Ascending aorta (tissue), 2 donors: ENCODE data around the gene GRIK3. TPM values are rescaled to one million over a fixed set of nuclear protein-coding genes. Genes with fewer than 3 reads are reported as not detected.

Experiments used
- DNase-seq, 2 donors: peaks; one replicate each; pipeline ENCODE4 v3.0.0-alpha.2; 2019; ENCODE audit warnings: low spot score in 2 of 2
- H3K27ac ChIP-seq, 2 donors: fragments of 200-600 bp; sonication (generic); one replicate each; pipeline ENCODE4 v1.5.1; 2016 to 2017; ENCODE audit warnings: mild to moderate bottlenecking in 1 of 2
- H3K27me3 ChIP-seq: fragments of 200-600 bp; sonication (generic); one replicate; pipeline ENCODE4 v1.5.1; 2017
- H3K36me3 ChIP-seq, 2 donors: fragments of 200-600 bp; sonication (generic); one replicate each; pipeline ENCODE4 v1.5.1; 2016
- H3K4me1 ChIP-seq, 2 donors: fragments of 200-600 bp; sonication (generic); one replicate each; pipeline ENCODE4 v1.5.1; 2016 to 2017; ENCODE audit warnings: mild to moderate bottlenecking in 1 of 2
- H3K4me3 ChIP-seq, 2 donors: fragments of 200-600 bp; sonication (generic); one replicate each; pipeline ENCODE4 v1.5.1; 2016 to 2017; ENCODE audit warnings: mild to moderate bottlenecking in 1 of 2
- H3K9me3 ChIP-seq, 2 donors: fragments of 200-600 bp; sonication (generic); one replicate each; pipeline ENCODE4 v1.5.1; 2016
- intact Hi-C: fragments of 100-400 bp; cut with DNase I; formaldehyde crosslinking; loops from one replicate; pipeline ENCODE4 v1.15.1; 2023
- total RNA-seq: library from RNA; depleted of rRNA; stranded (reverse); fragments of >200 nt; gene quantifications from one replicate; pipeline ENCODE4 v1.1.0, GENCODE V29; 2016
- TF ChIP-seq, protein P1 (sequence below), 3 experiments: fragments of 200-600 bp in 2 of 3; fragments of 450-650 bp in 1 of 3; sonication (generic) in 2 of 3; IDR thresholded peaks; one replicate each; pipeline ENCODE4 v1.5.1; 2016 to 2019; ENCODE audit warnings: antibody characterized with exemption in 3 of 3, mild to moderate bottlenecking in 1 of 3, moderate library complexity in 1 of 3

The GRIK3 gene
- total RNA-seq, 1 donor from 2014 or later = under 0.01 TPM

DNA sequence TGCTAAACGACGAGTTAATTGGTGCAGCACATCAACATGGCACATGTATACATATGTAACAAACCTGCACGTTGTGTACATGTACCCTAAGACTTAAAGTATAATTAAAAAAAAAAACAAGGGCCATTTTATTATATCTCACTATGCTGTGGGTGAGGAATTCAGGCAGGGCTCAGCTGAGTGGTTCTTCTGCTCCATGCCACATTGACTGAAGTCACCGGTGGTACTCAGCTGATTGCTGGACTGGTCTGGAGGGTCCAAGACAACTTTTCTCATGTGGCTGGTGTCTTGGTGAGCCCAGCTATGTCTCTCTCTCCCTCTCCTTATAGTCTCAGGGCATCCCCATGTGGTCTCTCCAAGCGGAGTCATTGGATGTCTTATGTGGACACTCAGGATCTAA is 275.0 kb downstream of the GRIK3 start:
- TF ChIP-seq, protein P1, sequence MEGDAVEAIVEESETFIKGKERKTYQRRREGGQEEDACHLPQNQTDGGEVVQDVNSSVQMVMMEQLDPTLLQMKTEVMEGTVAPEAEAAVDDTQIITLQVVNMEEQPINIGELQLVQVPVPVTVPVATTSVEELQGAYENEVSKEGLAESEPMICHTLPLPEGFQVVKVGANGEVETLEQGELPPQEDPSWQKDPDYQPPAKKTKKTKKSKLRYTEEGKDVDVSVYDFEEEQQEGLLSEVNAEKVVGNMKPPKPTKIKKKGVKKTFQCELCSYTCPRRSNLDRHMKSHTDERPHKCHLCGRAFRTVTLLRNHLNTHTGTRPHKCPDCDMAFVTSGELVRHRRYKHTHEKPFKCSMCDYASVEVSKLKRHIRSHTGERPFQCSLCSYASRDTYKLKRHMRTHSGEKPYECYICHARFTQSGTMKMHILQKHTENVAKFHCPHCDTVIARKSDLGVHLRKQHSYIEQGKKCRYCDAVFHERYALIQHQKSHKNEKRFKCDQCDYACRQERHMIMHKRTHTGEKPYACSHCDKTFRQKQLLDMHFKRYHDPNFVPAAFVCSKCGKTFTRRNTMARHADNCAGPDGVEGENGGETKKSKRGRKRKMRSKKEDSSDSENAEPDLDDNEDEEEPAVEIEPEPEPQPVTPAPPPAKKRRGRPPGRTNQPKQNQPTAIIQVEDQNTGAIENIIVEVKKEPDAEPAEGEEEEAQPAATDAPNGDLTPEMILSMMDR (IDR thresholded peaks at IDR 0.05) = no peak
- intact Hi-C loops = no loop called here
- peak in 1 of 2 donors; percentile 19 for DNase-seq
- Histone ChIP-seq H3K36me3 (no peaks in the 10 kb centered on the region), H3K4me3 (no peak overlapping the region), H3K27me3 (no peaks in the 10 kb centered on the region), H3K4me1 (no peaks in the 10 kb centered on the region), H3K27ac (no peak overlapping the region), H3K9me3 (no peaks in the 10 kb centered on the region)

DNA sequence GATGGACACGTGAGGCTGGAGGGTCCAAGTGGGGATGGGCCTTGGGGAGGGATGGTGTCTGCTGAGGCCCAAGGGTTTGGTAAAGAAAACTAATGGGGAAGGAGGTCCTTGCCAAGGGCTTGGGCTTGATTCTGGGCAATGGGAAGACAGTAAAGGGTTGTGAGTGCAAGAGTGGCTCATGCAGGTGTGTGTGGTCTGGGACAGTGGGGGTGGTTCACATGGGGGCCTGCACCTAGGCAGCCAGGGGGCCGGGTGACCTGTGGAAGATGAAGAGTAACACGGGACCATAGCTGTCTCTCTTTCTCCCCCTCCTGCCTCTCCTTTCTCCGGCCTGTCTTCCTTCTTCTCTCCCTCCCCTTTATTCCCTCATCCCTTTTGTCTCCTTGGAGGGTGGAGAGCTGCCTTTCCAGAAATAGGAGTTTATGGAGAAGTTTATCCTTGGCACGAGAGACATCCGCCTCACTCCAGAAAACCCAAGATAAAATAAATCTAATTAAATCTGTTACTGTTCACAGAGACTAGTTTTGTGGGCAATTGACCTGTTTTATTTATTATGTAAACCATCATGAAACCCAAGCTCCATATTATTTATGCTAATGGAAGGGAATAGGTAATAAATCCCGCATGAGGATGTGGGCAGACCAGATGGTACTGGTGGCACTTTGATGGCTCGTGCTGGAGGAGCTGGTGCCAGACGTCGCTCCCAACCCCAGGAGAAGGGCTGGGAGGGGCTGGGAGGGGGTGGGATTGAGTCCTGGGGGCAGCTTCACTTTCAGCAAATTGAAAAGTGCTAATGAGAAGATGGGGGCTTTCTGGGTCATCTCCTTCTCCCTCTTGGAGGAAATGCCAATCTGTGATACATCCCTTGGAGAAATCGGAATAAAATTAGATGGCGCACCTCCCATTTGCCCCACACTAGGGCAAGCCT is 278.7 kb downstream of the GRIK3 start:
- TF ChIP-seq, protein P1 (IDR thresholded peaks at IDR 0.05) = no peak
- peak in 1 of 2 donors; percentile 18 for DNase-seq
- H3K4me3 ChIP-seq = no peak overlapping the region
- H3K27me3 ChIP-seq = no peaks in the 10 kb centered on the region
- H3K4me1 ChIP-seq = no peaks in the 10 kb centered on the region
- H3K27ac ChIP-seq = no peak overlapping the region
- intact Hi-C loops = no loop called here
- H3K9me3 ChIP-seq = no peaks in the 10 kb centered on the region
- no peaks in the 10 kb centered on the region for H3K36me3 ChIP-seq

DNA sequence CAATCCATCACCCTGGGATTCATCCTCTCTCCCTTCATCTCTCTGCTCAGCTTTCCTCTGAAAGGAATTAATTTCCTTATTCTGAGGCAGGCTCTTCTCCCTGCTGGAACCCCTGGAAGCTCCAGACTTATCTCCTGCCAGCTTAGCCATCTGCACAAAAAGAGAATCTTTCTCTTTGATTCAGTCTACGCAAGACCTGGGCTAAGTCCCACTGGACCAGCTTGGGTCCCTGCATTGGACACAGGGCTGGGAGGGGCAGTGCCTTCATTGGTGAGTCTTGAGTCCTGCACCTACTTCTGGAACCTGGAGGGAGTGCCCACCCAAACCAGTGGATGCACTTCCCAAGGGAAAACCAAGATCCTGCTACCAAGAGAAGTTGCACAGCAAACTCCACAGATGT is 279.9 kb downstream of the GRIK3 start:
- Histone ChIP-seq H3K36me3 (no peaks in the 10 kb centered on the region), H3K9me3 (no peaks in the 10 kb centered on the region), H3K27ac (no peak overlapping the region), H3K4me1 (no peaks in the 10 kb centered on the region), H3K4me3 (no peak overlapping the region), H3K27me3 (no peaks in the 10 kb centered on the region)
- DNase-seq = peak in 1 of 2 donors; percentile 24
- TF ChIP-seq, protein P1 (IDR thresholded peaks at IDR 0.05) = no peak
- intact Hi-C loops = no loop called here

DNA sequence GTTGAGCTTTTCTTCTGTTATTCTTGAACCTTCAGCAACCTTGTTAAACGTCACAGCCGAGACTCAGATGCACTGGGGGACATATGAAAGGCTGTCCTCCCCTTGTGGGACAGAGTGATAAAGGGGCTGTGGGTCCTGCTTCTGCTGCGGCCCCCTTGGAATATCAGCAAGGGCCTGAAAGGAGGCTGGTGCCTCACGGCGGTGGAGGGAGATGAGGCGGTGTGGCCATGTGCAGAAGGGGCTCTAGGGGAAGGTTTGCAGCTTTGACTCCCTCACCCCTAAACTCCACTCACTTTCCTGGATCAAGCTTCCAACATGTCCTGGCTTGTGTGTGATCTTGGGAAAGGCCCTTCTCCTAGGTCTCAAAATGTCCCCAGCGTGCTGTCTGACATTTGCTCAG is 280.9 kb downstream of the GRIK3 start:
- Histone ChIP-seq H3K4me1 (no peaks in the 10 kb centered on the region), H3K27ac (no peak overlapping the region), H3K9me3 (no peaks in the 10 kb centered on the region), H3K4me3 (no peak overlapping the region), H3K27me3 (no peaks in the 10 kb centered on the region), H3K36me3 (no peaks in the 10 kb centered on the region)
- TF ChIP-seq, protein P1 (IDR thresholded peaks at IDR 0.05) = no peak
- DNase-seq = peak in 1 of 2 donors; percentile 13
- intact Hi-C loops = no loop called here

DNA sequence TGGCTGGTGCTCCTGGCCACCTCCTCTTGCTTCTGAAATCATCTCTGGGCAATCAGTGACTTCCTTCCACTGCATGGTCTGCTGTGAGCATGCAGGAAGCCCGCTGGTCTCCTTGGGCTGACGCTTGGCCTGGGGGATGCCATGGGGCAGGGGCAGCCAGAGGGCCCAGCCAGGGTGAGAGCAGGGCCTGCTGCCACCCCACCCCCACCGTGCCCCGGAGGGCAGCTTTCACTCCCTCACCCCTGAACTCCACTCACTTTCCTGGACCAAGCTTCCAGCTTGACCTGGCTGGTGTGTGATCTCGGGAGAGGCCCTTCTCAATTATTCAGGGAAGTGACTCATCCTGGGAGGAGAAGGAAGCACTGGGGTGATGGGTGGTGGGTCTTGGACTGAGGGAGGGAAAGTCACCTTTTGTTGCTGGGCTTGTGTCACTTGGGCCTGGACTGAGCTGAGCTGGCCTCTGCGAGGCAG is 281.4 kb downstream of the GRIK3 start:
- TF ChIP-seq, protein P1 (IDR thresholded peaks at IDR 0.05) = no peak
- Histone ChIP-seq H3K9me3 (no peaks in the 10 kb centered on the region), H3K4me3 (no peak overlapping the region), H3K4me1 (no peaks in the 10 kb centered on the region), H3K27me3 (no peaks in the 10 kb centered on the region), H3K27ac (no peak overlapping the region), H3K36me3 (no peaks in the 10 kb centered on the region)
- peak in 1 of 2 donors; percentile 25 for DNase-seq
- intact Hi-C loops = no loop called here
